IMR-90 (cell line): ENCODE data around the gene RHCE. TPM values are rescaled to one million over a fixed set of nuclear protein-coding genes. Genes with fewer than 3 reads are reported as not detected.

ENCODE experiments used
- ATAC-seq: fragments of 200-7000 bp; cut with Tn5 transposase; 2 replicates; pipeline ENCODE4 v1.9.1; 2020; ENCODE audit warnings: low read depth, mild to moderate bottlenecking, moderate library complexity
- BruUV-seq: library from RNA; stranded (reverse); fragments of 400-500 nt; replicated peaks from 2 replicates; lab custom pipeline; 2021; lab: Mats Ljungman, UMichigan
- CTCF ChIA-PET: fragments of 300-600 bp; formaldehyde crosslinking; extraction: SDS; loops from one replicate; lab custom pipeline; 2021; ENCODE audit warnings: antibody characterized with exemption; lab: Yijun Ruan, JAX
- POLR2A ChIA-PET: fragments of 300-600 bp; sonication (Branson Sonifier 250); formaldehyde crosslinking; loops from one replicate; lab custom pipeline; 2022; ENCODE audit warnings: antibody characterized with exemption; ENCODE audit not compliant: unreplicated experiment; lab: Charles Lee
- DNase-seq: peaks from one replicate; pipeline ENCODE4 v3.0.0; 2013
- H2AFZ ChIP-seq: replicated peaks from 2 replicates; pipeline ENCODE3; 2013; ENCODE audit warnings: low read length, mild to moderate bottlenecking; ENCODE audit not compliant: poor library complexity
- H2AK5ac ChIP-seq: 2 replicates; pipeline ENCODE4 v1.6.1; 2013; ENCODE audit warnings: low read depth, low read length, inconsistent platforms
- H2AK9ac ChIP-seq: replicated peaks from 2 replicates; pipeline ENCODE3; 2013; ENCODE audit warnings: mild to moderate bottlenecking, low read depth, low read length, moderate library complexity; ENCODE audit not compliant: poor library complexity
- H2BK120ac ChIP-seq: 2 replicates; pipeline ENCODE4 v1.6.1; 2013; ENCODE audit warnings: low read depth, low read length, inconsistent platforms
- H2BK15ac ChIP-seq: 3 replicates; pipeline ENCODE4 v1.6.1; 2013; ENCODE audit warnings: low read depth, low read length, inconsistent platforms
- H2BK20ac ChIP-seq: 2 replicates; pipeline ENCODE4 v1.6.1; 2013; ENCODE audit warnings: low read depth, mild to moderate bottlenecking, inconsistent platforms, low read length, moderate library complexity
- H2BK5ac ChIP-seq: 2 replicates; pipeline ENCODE4 v1.6.1; 2013; ENCODE audit warnings: mild to moderate bottlenecking, low read depth, low read length, inconsistent platforms; ENCODE audit not compliant: poor library complexity, severe bottlenecking
- H3K14ac ChIP-seq: replicated peaks from 2 replicates; pipeline ENCODE4 v1.6.1; 2013; ENCODE audit warnings: low read depth, low read length, inconsistent platforms
- H3K18ac ChIP-seq: 2 replicates; pipeline ENCODE4 v1.6.1; 2013; ENCODE audit warnings: low read depth, low read length, control low read depth
- H3K23ac ChIP-seq: 2 replicates; pipeline ENCODE4 v1.6.1; 2013; ENCODE audit warnings: low read depth, low read length, inconsistent platforms
- H3K27ac ChIP-seq: 2 replicates; pipeline ENCODE4 v1.5.1; 2013; ENCODE audit warnings: mild to moderate bottlenecking, control low read depth, low read length; ENCODE audit not compliant: insufficient read depth
- H3K27me3 ChIP-seq: 2 replicates; pipeline ENCODE4 v1.6.1; 2013; ENCODE audit warnings: low read length; ENCODE audit not compliant: control insufficient read depth, insufficient read depth
- H3K36me3 ChIP-seq: 2 replicates; pipeline ENCODE4 v1.6.1; 2013; ENCODE audit warnings: low read length, mixed read lengths; ENCODE audit not compliant: control insufficient read depth, insufficient read depth
- H3K4ac ChIP-seq: 2 replicates; pipeline ENCODE4 v1.6.1; 2013; ENCODE audit warnings: low read depth, low read length, inconsistent platforms
- H3K4me1 ChIP-seq: 2 replicates; pipeline ENCODE4 v1.6.1; 2013; ENCODE audit warnings: low read length, mixed read lengths; ENCODE audit not compliant: control insufficient read depth, insufficient read depth
- H3K4me2 ChIP-seq: 2 replicates; pipeline ENCODE4 v1.6.1; 2013; ENCODE audit warnings: low read depth, mild to moderate bottlenecking, control low read depth, low read length, moderate library complexity
- H3K4me3 ChIP-seq: 2 replicates; pipeline ENCODE4 v1.5.1; 2013; ENCODE audit warnings: low read depth, mild to moderate bottlenecking, control low read depth, low read length, moderate library complexity; ENCODE audit not compliant: insufficient read depth
- H3K56ac ChIP-seq: 2 replicates; pipeline ENCODE4 v1.6.1; 2013; ENCODE audit warnings: low read length, inconsistent platforms; ENCODE audit not compliant: insufficient read depth; ENCODE audit errors: extremely low read depth
- H3K79me1 ChIP-seq, 2 experiments: 2 replicates each; pipeline ENCODE4 v1.6.1; 2013; ENCODE audit warnings: low read length in 2 of 2, inconsistent platforms in 1 of 2, low read depth in 1 of 2
- H3K9ac ChIP-seq: 2 replicates; pipeline ENCODE4 v1.6.1; 2013; ENCODE audit warnings: low read depth, low read length, control low read depth
- H3K9me1 ChIP-seq: 2 replicates; pipeline ENCODE4 v1.6.1; 2013; ENCODE audit warnings: low read length, inconsistent platforms; ENCODE audit not compliant: insufficient read depth
- H3K9me3 ChIP-seq: 2 replicates; pipeline ENCODE4 v1.6.1; 2013; ENCODE audit warnings: low read length; ENCODE audit not compliant: control insufficient read depth, insufficient read depth
- H4K20me1 ChIP-seq: 2 replicates; pipeline ENCODE4 v1.6.1; 2013; ENCODE audit warnings: low read length, inconsistent platforms; ENCODE audit not compliant: insufficient read depth
- H4K5ac ChIP-seq: 2 replicates; pipeline ENCODE4 v1.6.1; 2013; ENCODE audit warnings: mild to moderate bottlenecking, low read depth, low read length, control low read depth
- H4K8ac ChIP-seq, 2 experiments: 2 replicates each; pipeline ENCODE4 v1.6.1; 2013; ENCODE audit warnings: low read depth in 2 of 2, low read length in 2 of 2, control low read depth in 1 of 2, inconsistent platforms in 1 of 2
- H4K91ac ChIP-seq: 2 replicates; pipeline ENCODE4 v1.6.1; 2013; ENCODE audit warnings: low read depth, low read length, inconsistent platforms; ENCODE audit not compliant: insufficient read depth
- BHLHE40 ChIP-seq: fragments of 150-350 bp; IDR thresholded peaks from 2 replicates; pipeline ENCODE4 v1.6.1; 2016; ENCODE audit warnings: mild to moderate bottlenecking, low read depth, low read length
- CEBPB ChIP-seq: IDR thresholded peaks from 2 replicates; pipeline ENCODE4 v1.6.1; 2012; ENCODE audit warnings: low read depth, low read length, improper control_type of control experiment
- CHD1 ChIP-seq: IDR thresholded peaks from 2 replicates; pipeline ENCODE4 v1.6.1; 2012; ENCODE audit warnings: low read depth, low read length, improper control_type of control experiment
- FOS ChIP-seq: fragments of 150-350 bp; IDR thresholded peaks from 2 replicates; pipeline ENCODE4 v1.6.1; 2016; ENCODE audit warnings: low read depth, low read length
- MAFK ChIP-seq: IDR thresholded peaks from 2 replicates; pipeline ENCODE4 v1.6.1; 2012; ENCODE audit warnings: low read depth, low read length, improper control_type of control experiment
- MAZ ChIP-seq: IDR thresholded peaks from 2 replicates; pipeline ENCODE4 v1.6.1; 2012; ENCODE audit warnings: low read depth, mild to moderate bottlenecking, low read length, improper control_type of control experiment, moderate library complexity, borderline replicate concordance
- MXI1 ChIP-seq: IDR thresholded peaks from 2 replicates; pipeline ENCODE4 v1.6.1; 2012; ENCODE audit warnings: low read depth, mild to moderate bottlenecking, low read length, moderate library complexity, borderline replicate concordance
- NFE2L2 ChIP-seq: fragments of 150-350 bp; IDR thresholded peaks from 2 replicates; pipeline ENCODE4 v1.6.1; 2016; ENCODE audit warnings: low read depth, mild to moderate bottlenecking, low read length
- POLR2A ChIP-seq: IDR thresholded peaks from 2 replicates; pipeline ENCODE4 v1.6.1; 2012; ENCODE audit warnings: mild to moderate bottlenecking, low read depth, low read length
- RAD21 ChIP-seq: IDR thresholded peaks from 2 replicates; pipeline ENCODE4 v1.6.1; 2012; ENCODE audit warnings: low read length, improper control_type of control experiment
- RCOR1 ChIP-seq: IDR thresholded peaks from 2 replicates; pipeline ENCODE4 v1.6.1; 2012; ENCODE audit warnings: mild to moderate bottlenecking, low read length, improper control_type of control experiment; ENCODE audit not compliant: insufficient replicate concordance
- RFX5 ChIP-seq: IDR thresholded peaks from 2 replicates; pipeline ENCODE4 v1.8.0; 2012; ENCODE audit warnings: low read depth, mild to moderate bottlenecking, low read length, moderate library complexity
- SMC3 ChIP-seq: fragments of 150-350 bp; IDR thresholded peaks from 2 replicates; pipeline ENCODE4 v1.6.1; 2016; ENCODE audit warnings: low read depth, mild to moderate bottlenecking, antibody characterized with exemption, low read length, moderate library complexity
- WGBS, 2 experiments: methylation state at CpG; one replicate each; pipeline versions ENCODE4 v1.1.5 to v1.1.7; 2013; ENCODE audit warnings: missing lambda C conversion rate in 2 of 2; ENCODE audit not compliant: insufficient read length in 1 of 2; ENCODE audit errors: extremely low coverage in 2 of 2; 5-methylcytosine and 5-hydroxymethylcytosine counted together
- dilution Hi-C: fragments of 300-500 bp; cut with HindIII; formaldehyde crosslinking; loops from one replicate; pipeline ENCODE4 v1.14.3; 2018; ENCODE audit warnings: low sequenced_read_pairs; ENCODE audit not compliant: unreplicated experiment
- in situ Hi-C: fragments of 300-500 bp; cut with MboI; formaldehyde crosslinking; loops from 3 replicates; pipeline ENCODE4 v1.14.3; 2019; ENCODE audit warnings: low sequenced_read_pairs, inconsistent platforms, mixed read lengths
- intact Hi-C: fragments of 100-400 bp; cut with micrococcal nuclease; formaldehyde crosslinking; loops from 2 replicates; pipeline ENCODE4 v1.10.0; 2022
- polyA plus RNA-seq, 3 experiments: library from polyadenylated mRNA; depleted of rRNA; stranded (reverse); fragments of >200 nt; gene quantifications; 2 replicates each; pipeline ENCODE4 v1.2.3, GENCODE V29; 2012; ENCODE audit warnings: low replicate concordance in 1 of 3
- total RNA-seq: library from RNA; depleted of rRNA; stranded (reverse); fragments of >200 nt; gene quantifications from 2 replicates; pipeline ENCODE4 v1.2.3, GENCODE V29; 2012
- TF ChIP-seq, protein P1 (sequence below): fragments of 150-350 bp; IDR thresholded peaks from 2 replicates; pipeline ENCODE4 v1.6.1; 2016; ENCODE audit warnings: low read depth, mild to moderate bottlenecking, low read length, moderate library complexity, borderline replicate concordance
- TF ChIP-seq, protein P2 (sequence below): fragments of 150-350 bp; IDR thresholded peaks from 2 replicates; pipeline ENCODE4 v1.6.1; 2017; ENCODE audit warnings: mild to moderate bottlenecking, antibody characterized with exemption, low read length, low read depth

The RHCE gene
- total and polyA plus RNA-seq, 2 of the 4 experiments (the other 2 are of a cell fraction): 0.54 to 0.62 TPM

DNA sequence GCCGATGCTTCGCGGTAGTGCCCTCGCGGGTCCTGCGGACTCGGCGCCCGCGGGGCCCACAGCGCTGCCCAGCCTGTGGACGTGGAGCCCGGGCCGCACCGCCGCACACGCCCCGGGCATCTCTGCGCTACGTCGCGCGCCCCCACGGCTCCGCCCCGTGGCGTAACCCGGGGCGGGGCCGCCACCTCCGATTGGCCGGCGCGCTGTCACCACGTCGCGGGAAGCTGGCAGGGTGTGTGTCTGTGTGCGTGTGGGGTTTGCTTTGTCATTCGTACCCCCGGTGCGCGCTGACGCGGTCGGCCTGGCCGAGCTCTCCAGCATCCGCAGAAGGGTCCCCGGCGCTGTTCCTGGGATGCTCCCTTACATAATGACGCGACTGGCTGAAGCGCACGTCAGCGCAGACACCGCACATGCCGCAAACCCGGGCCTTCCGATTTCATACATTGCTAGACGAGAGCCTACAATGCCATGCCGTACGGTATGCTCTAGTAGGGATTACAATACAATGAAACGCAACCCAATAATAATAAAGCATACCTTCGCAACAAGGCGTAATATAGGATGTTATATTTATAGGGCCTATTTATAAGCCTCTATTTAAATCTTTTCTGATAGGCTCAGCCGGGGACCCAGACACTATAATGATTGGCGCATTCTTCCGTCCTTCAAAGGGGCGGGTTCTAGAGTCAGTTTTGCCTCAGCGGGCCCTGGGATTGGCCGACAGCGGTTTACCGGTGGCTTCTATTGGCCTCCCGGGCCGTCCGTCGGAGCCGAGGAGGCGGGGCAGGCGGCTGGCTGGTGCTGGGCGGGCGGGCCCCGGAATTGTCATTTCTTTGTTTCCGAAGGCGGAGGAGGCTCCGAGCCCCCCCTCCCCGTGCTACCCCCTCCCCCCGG lies 9.7 kb upstream of the RHCE start, which contains the start of gene MACO1:
TSS of gene MACO1 (plus strand) at position 825 of the 894 bp plus-strand sequence. CDS start 202 bp downstream, outside the sequence.
- Histone ChIP-seq H3K14ac (peak within 1 kb of the TSS; percentile 81), H3K18ac (peak within 1 kb of the TSS; percentile 79; the same call in 1 of the 2 replicates), H3K23ac (peak within 1 kb of the TSS; percentile 75), H4K20me1 (peaks cover 18% of the 10 kb centered on the region; the same call in 1 of the 2 replicates), H2AK5ac (peak within 1 kb of the TSS; percentile 37; the same call in 1 of the 2 replicates), H2BK15ac (no peak within 1 kb of the TSS), H3K9ac (peak within 1 kb of the TSS; percentile 94), H2AFZ (peak within 1 kb of the TSS; percentile 98), H3K56ac (peak within 1 kb of the TSS; percentile 60), H2AK9ac (peak within 1 kb of the TSS; percentile 82), H3K4me2 (peak within 1 kb of the TSS; percentile 99), H2BK120ac (no peak within 1 kb of the TSS), H3K4me3 (peak within 1 kb of the TSS; percentile 90), H2BK5ac (peak within 1 kb of the TSS; percentile 55), H3K36me3 (no peaks in the 10 kb centered on the region), H3K9me1 (peaks cover 2% of the 10 kb centered on the region; the same call in 1 of the 2 replicates), H3K27ac (peak within 1 kb of the TSS; percentile 75), H3K4ac (peak within 1 kb of the TSS; percentile 60), H3K79me1 (peaks cover 8 to 30% of the 10 kb centered on the region in 2 experiments; a peak in 3 of 4 replicates), H4K8ac (peak within 1 kb of the TSS; percentile 64 to 77; a peak in 3 of 4 replicates), H4K5ac (peak within 1 kb of the TSS; percentile 91; the same call in 1 of the 2 replicates), H3K27me3 (no peaks in the 10 kb centered on the region), H4K91ac (no peak within 1 kb of the TSS; the same call in 1 of the 2 replicates), H3K9me3 (no peaks in the 10 kb centered on the region), H2BK20ac (no peak within 1 kb of the TSS), H3K4me1 (peaks cover 4% of the 10 kb centered on the region)
- peak; percentile 94 for ATAC-seq
- intact Hi-C loops (loop anchor here (5.0 to 10.0 kb wide), 2 partner anchors 54 to 92 kb away; no protein-coding TSS in a partner anchor), in situ Hi-C loops (no loop called here), dilution Hi-C loops (no loop called here)
- ChIA-PET CTCF (no interaction called here), POLR2A (no interaction called here)
- WGBS, 2 experiments: 0% methylated on average over 27 of the region's 87 CpGs; no CpG with 5 or more reads in 1 of the 2 experiments
- peak; percentile 94 for DNase-seq
- BruUV-seq: no TSS peak
- TF ChIP-seq, protein P1, sequence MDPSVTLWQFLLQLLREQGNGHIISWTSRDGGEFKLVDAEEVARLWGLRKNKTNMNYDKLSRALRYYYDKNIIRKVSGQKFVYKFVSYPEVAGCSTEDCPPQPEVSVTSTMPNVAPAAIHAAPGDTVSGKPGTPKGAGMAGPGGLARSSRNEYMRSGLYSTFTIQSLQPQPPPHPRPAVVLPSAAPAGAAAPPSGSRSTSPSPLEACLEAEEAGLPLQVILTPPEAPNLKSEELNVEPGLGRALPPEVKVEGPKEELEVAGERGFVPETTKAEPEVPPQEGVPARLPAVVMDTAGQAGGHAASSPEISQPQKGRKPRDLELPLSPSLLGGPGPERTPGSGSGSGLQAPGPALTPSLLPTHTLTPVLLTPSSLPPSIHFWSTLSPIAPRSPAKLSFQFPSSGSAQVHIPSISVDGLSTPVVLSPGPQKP: no peak
- TF ChIP-seq RAD21 (no peak), CHD1 (no peak), MXI1 (peak; percentile 82), MAFK (no peak), RFX5 (peak; percentile 44; the same call in 1 of the 2 replicates), BHLHE40 (no peak), FOS (peak; percentile 81), MAZ (peak; percentile 73; the same call in 1 of the 2 replicates), POLR2A (peak; percentile 95), CEBPB (peak; percentile 74), NFE2L2 (peak; percentile 62; the same call in 1 of the 2 replicates), RCOR1 (peak; percentile 67), SMC3 (no peak)
- TF ChIP-seq, protein P2, sequence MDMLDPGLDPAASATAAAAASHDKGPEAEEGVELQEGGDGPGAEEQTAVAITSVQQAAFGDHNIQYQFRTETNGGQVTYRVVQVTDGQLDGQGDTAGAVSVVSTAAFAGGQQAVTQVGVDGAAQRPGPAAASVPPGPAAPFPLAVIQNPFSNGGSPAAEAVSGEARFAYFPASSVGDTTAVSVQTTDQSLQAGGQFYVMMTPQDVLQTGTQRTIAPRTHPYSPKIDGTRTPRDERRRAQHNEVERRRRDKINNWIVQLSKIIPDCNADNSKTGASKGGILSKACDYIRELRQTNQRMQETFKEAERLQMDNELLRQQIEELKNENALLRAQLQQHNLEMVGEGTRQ: no peak
